Uterus (tissue), 4 donors: ENCODE results near the gene REN. TPM values are rescaled to one million over a fixed set of nuclear protein-coding genes. Genes with fewer than 3 reads are reported as not detected.

Experiments
- DNase-seq, 2 donors: peaks; one replicate each; pipeline ENCODE4 v3.0.0-alpha.2; 2019 to 2020
- H3K27ac ChIP-seq, 2 donors: fragments of 200-600 bp; sonication (generic); 1 replicate in 1 of 2; 2 replicates in 1 of 2; pipeline ENCODE4 v1.5.1; 2016 to 2018
- H3K27me3 ChIP-seq, 2 donors: fragments of 200-600 bp; sonication (generic); one replicate each; pipeline ENCODE4 v1.5.1; 2018 to 2019; ENCODE audit warnings: control low read depth in 1 of 2
- H3K36me3 ChIP-seq, 2 donors: fragments of 200-600 bp; sonication (generic); one replicate each; pipeline ENCODE4 v1.5.1; 2019; ENCODE audit warnings: control low read depth in 1 of 2
- H3K4me1 ChIP-seq, 2 donors: fragments of 200-600 bp; sonication (generic); one replicate each; pipeline ENCODE4 v1.5.1; 2018 to 2019; ENCODE audit warnings: control low read depth in 1 of 2
- H3K4me3 ChIP-seq, 2 donors: fragments of 200-600 bp; sonication (generic); 1 replicate in 1 of 2; 2 replicates in 1 of 2; pipeline ENCODE4 v1.5.1; 2018 to 2019; ENCODE audit warnings: mild to moderate bottlenecking in 1 of 2
- H3K9me3 ChIP-seq, 2 donors: fragments of 200-600 bp; sonication (generic); one replicate each; pipeline ENCODE4 v1.5.1; 2019; ENCODE audit warnings: control low read depth in 1 of 2
- POLR2A ChIP-seq, 2 donors: fragments of 450-650 bp; IDR thresholded peaks; one replicate each; pipeline ENCODE4 v1.6.1; 2016; ENCODE audit warnings: antibody characterized with exemption in 2 of 2, mild to moderate bottlenecking in 1 of 2, moderate library complexity in 1 of 2
- intact Hi-C: fragments of 100-400 bp; cut with DNase I; formaldehyde crosslinking; loops from one replicate; pipeline ENCODE4 v1.15.1; 2023; ENCODE audit warnings: low total_unique reads
- total RNA-seq, 4 donors: library from RNA; depleted of rRNA in 3 of 4; stranded (reverse); fragments of >200 nt in 3 of 4; gene quantifications; one replicate each; pipeline versions ENCODE4 v1.1.0 to v1.2.4, GENCODE V29; 2014 to 2023
- TF ChIP-seq, protein P1 (sequence below), 4 experiments: fragments of 200-600 bp in 2 of 4; fragments of 450-650 bp in 2 of 4; sonication (generic) in 2 of 4; IDR thresholded peaks; one replicate each; pipeline ENCODE4 v1.5.1; 2016 to 2019; ENCODE audit warnings: antibody characterized with exemption in 4 of 4, mild to moderate bottlenecking in 2 of 4, moderate library complexity in 1 of 4
- donor health status: DM: yes; HTN: yes; CAD: no.

REN gene
- total RNA-seq, 4 donors from 2014 or later = 6.8 to 9.4 TPM; not detected in 2

DNA sequence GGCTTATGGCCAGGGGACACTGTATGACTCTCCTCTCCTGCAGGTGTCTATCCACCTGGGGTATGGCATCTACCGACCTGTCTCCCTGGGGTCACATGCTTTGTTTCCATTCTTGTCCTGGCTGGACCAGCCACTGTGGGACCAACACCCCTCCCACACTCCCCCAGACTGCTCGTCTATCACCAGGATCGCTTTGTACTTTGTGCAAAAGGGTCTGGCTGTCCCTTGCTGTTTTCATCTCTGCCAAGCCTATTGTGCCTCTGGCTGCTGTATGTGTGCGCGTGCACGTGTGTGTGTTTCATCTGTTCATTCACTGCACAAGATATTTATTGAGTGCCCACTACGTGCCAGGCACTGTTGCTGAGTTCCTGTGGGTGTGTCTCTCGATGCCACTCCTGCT, 39.8 kb downstream of the REN start:
- Histone ChIP-seq H3K27ac (peak overlapping the region; percentile 76 to 82), H3K4me3 (no peak overlapping the region), H3K36me3 (no peaks in the 10 kb centered on the region), H3K27me3 (no peaks in the 10 kb centered on the region), H3K4me1 (peaks cover 18 to 26% of the 10 kb centered on the region in 2 donors), H3K9me3 (no peaks in the 10 kb centered on the region)
- DNase-seq = no peak
- intact Hi-C loops = loop anchor here (5.0 kb wide), 1 partner anchor 54 kb away; the partner anchor contains the start of gene SOX13
- no peak for TF ChIP-seq POLR2A (IDR thresholded peaks at IDR 0.05)
- TF ChIP-seq, protein P1, sequence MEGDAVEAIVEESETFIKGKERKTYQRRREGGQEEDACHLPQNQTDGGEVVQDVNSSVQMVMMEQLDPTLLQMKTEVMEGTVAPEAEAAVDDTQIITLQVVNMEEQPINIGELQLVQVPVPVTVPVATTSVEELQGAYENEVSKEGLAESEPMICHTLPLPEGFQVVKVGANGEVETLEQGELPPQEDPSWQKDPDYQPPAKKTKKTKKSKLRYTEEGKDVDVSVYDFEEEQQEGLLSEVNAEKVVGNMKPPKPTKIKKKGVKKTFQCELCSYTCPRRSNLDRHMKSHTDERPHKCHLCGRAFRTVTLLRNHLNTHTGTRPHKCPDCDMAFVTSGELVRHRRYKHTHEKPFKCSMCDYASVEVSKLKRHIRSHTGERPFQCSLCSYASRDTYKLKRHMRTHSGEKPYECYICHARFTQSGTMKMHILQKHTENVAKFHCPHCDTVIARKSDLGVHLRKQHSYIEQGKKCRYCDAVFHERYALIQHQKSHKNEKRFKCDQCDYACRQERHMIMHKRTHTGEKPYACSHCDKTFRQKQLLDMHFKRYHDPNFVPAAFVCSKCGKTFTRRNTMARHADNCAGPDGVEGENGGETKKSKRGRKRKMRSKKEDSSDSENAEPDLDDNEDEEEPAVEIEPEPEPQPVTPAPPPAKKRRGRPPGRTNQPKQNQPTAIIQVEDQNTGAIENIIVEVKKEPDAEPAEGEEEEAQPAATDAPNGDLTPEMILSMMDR (IDR thresholded peaks at IDR 0.05) = no peak

DNA sequence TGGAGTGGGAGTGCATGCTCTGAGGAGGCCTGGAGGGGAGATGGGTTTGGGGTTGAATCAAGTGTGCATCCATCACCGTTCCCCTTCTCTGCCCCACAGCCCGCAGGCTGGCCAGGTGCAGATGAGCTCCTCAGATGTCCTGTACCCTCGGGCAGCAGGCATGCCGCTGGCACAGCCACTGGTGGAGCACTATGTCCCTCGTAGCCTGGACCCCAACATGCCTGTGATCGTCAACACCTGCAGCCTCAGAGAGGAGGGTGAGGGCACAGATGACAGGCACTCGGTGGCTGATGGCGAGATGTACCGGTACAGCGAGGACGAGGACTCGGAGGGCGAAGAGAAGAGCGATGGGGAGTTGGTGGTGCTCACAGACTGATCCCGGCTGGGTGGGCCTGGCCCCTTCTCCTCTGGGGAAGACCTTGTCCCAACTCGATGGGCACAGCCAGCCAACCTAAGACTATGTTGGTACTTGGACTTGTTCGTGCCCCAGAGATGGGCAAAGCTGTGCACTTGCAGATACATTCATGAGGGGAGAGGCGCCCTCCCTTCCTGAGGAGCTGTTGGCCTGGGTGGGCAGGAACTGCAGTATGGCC, 40.3 kb downstream of the REN start:
- Histone ChIP-seq H3K27ac (peak overlapping the region; percentile 76 to 82), H3K4me1 (peaks cover 13 to 21% of the 10 kb centered on the region in 2 donors), H3K36me3 (no peaks in the 10 kb centered on the region), H3K9me3 (no peaks in the 10 kb centered on the region), H3K27me3 (no peaks in the 10 kb centered on the region), H3K4me3 (no peak overlapping the region)
- DNase-seq = no peak
- intact Hi-C loops = loop anchor here (5.0 kb wide), 1 partner anchor 54 kb away; the partner anchor contains the start of gene SOX13
- TF ChIP-seq, protein P1 (IDR thresholded peaks at IDR 0.05) = no peak
- TF ChIP-seq POLR2A (IDR thresholded peaks at IDR 0.05) = no peak

DNA sequence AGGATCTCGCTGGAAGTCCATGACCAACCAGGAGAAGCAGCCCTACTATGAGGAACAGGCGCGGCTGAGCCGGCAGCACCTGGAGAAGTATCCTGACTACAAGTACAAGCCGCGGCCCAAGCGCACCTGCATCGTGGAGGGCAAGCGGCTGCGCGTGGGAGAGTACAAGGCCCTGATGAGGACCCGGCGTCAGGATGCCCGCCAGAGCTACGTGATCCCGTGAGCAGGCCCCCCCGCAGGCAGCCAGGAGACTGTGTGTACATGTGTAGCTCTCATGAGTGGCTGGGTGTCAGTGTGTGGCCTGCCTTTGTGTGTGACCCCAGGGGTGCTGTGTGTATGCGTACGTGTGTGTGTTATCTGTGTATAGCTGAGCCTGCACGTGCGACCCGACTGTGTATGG, 41.5 kb downstream of the REN start:
- Histone ChIP-seq H3K27ac (no peak overlapping the region), H3K4me3 (no peak overlapping the region), H3K9me3 (no peaks in the 10 kb centered on the region), H3K4me1 (peaks cover 13 to 14% of the 10 kb centered on the region in 2 donors), H3K36me3 (no peaks in the 10 kb centered on the region), H3K27me3 (no peaks in the 10 kb centered on the region)
- intact Hi-C loops = loop anchor here (5.0 kb wide), 1 partner anchor 52 kb away; the partner anchor contains the start of gene SOX13
- no peak for DNase-seq
- no peak for TF ChIP-seq POLR2A (IDR thresholded peaks at IDR 0.05)
- TF ChIP-seq, protein P1 (IDR thresholded peaks at IDR 0.05) = no peak

DNA sequence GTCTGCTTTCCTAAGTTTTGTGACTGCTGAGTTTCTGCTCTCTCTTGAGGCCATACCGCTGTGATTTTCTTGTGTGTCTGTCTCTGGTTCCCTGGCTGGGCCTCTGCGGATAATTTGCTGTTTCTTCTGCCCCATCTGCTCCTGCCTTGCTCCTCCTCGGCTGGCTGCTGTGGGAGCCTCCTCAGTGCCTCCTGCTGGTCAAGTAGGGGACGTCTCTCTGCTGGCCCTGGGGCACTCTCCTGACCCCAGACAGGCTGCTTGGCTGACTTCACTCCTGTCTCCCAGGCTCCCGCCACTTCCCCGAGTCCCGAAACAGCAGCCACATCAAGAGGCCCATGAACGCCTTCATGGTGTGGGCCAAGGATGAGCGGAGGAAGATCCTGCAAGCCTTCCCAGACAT, 42.8 kb downstream of the REN start:
- intact Hi-C loops = no loop called here
- H3K36me3 ChIP-seq = no peaks in the 10 kb centered on the region
- H3K27me3 ChIP-seq = no peaks in the 10 kb centered on the region
- TF ChIP-seq POLR2A (IDR thresholded peaks at IDR 0.05) = no peak
- TF ChIP-seq, protein P1 (IDR thresholded peaks at IDR 0.05) = peak in 2 of 4 experiments; percentile 10 to 26
- DNase-seq = no peak
- no peak overlapping the region for H3K27ac ChIP-seq
- H3K4me1 ChIP-seq = peaks cover 10 to 13% of the 10 kb centered on the region in 2 donors
- H3K9me3 ChIP-seq = no peaks in the 10 kb centered on the region
- no peak overlapping the region for H3K4me3 ChIP-seq

DNA sequence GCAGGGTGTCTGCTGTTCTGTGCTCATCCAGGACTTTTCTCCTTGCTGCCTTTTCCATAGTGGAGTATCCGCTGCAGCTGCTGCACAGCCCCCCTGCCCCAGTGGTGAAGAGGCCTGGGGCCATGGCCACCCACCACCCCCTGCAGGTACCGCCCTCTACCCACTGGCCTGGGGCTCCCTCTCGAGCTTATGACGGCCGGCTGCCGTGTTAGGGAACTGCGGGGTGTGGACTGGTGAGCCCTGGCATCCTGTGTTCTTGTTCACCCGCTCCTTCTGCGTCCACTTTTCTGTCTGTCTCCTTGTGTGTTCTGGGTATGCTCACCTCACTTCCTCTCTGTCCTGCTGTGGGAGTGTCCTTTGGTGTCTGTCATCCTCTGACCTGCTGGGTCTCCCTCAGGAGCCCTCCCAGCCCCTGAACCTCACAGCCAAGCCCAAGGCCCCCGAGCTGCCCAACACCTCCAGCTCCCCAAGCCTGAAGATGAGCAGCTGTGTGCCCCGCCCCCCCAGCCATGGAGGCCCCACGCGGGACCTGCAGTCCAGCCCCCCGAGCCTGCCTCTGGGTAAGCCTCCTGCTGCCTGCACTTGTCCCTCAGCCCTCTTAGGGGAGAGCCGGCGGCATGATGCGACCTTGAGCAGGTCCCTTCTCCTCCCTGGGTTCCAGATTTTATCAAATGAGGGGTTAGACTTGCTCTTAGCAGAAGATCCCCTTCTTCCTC, 44.1 kb downstream of the REN start:
- H3K27ac ChIP-seq = no peak overlapping the region
- H3K4me1 ChIP-seq = peaks cover 3 to 6% of the 10 kb centered on the region in 2 donors
- H3K4me3 ChIP-seq = no peak overlapping the region
- intact Hi-C loops = no loop called here
- DNase-seq = no peak
- H3K9me3 ChIP-seq = no peaks in the 10 kb centered on the region
- no peaks in the 10 kb centered on the region for H3K36me3 ChIP-seq
- TF ChIP-seq, protein P1 (IDR thresholded peaks at IDR 0.05) = no peak
- no peak for TF ChIP-seq POLR2A (IDR thresholded peaks at IDR 0.05)
- H3K27me3 ChIP-seq = no peaks in the 10 kb centered on the region
